GM18870 (cell line): Measurements from ENCODE around the gene KRTCAP3.

Source experiments
- ATAC-seq: cut with Tn5 transposase; IDR thresholded peaks from one replicate; pipeline ENCODE4 v1.9.1; 2021; ENCODE audit warnings: moderate library complexity; ENCODE audit not compliant: unreplicated experiment

Gene KRTCAP3

DNA sequence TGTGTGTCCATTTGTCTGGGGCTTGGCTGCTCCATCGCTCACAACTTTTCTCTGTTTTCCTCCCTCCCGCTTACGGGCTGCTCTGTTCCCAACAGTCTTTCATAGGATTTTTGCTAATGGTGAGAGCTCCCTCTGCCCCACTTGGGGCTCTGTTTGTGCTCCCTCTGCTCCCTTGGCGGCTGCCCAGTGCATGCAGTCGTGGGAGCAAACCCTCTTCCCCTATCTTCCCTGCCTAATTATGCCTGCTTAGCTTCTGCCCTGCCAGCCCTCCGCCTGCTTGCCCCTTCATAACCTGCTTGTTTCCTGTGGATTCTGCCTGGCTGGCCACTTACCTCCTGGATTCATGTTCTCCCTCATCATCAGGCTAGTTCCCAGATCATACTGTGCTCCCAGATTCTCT is 6.6 kb upstream of the KRTCAP3 start:
- ATAC-seq, result no peak

DNA sequence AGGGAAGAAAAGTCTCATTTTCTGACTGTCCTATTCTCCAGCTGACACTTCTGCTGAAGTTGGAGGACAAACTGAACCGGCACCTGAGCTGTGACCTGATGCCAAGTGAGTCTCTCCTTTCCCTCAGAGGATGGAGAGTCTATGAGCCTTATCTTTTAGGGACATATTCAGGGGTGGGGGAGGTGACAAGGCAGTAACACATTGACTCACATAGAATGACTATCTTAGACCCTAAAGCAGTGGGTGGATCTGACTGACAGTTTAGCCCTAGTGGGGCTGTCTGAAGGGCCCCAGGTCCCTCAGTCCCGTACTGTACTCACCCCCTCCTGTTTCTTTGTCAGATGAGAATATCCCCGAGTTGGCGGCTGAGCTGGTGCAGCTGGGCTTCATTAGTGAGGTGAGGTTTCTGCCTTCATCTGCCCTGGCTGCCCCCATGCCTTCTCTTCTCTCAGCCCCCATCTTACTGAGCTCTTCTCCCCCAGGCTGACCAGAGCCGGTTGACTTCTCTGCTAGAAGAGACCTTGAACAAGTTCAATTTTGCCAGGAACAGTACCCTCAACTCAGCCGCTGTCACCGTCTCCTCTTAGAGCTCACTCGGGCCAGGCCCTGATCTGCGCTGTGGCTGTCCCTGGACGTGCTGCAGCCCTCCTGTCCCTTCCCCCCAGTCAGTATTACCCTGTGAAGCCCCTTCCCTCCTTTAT is 805 bp upstream of the KRTCAP3 start:
- ATAC-seq, result no peak

DNA sequence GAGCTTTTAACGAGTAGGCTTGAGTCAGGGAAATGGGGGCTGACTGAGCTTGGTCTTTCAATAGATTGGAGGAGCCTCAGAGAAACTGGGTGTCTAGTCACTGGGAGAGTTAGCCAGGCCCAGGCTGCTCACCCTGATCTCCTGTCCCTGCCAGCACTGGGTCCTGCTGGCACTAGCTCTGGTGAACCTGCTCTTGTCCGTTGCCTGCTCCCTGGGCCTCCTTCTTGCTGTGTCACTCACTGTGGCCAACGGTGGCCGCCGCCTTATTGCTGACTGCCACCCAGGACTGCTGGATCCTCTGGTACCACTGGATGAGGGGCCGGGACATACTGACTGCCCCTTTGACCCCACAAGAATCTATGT is 720 bp downstream of the KRTCAP3 start:
- ATAC-seq, result no peak

DNA sequence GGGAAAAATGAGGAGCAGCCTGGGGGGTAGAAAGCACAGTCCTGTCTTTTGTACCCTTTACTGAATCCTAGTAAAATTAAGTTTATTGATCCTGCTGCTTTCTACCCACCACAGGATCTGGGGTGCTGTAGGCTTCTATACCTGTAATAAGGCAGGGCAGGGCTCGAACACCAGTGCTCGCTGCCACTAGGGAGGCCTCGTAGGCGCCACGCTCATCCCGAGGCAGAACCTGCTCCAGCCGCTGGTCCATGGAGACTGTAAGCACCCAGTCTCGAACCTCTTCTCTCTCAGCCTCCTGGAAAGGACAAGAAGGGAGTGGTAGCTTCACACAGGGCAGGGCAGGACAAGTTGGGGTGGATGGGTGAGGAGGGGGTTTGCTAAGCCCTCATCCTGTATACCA is 3.0 kb downstream of the KRTCAP3 start:
- ATAC-seq, result no peak

DNA sequence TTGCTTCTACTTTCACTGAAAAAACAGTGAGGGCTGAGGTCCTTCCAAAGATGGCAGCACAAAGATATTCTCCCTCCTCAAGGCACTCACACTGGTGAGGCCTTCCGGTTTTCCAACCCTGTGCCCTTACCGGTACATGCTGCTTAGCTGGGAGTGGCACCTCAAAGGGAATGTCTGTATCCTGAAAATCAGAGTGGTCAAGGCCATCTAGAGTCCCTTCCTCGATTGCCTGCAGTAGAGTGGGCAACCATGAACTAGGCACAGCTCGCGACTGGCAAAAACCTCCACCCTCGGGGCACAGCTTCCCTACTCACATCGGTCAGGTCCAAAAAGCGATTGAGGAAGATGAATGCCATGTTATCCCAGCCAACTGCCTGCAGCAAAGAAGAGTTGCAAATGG is 3.4 kb downstream of the KRTCAP3 start:
- ATAC-seq, result no peak

DNA sequence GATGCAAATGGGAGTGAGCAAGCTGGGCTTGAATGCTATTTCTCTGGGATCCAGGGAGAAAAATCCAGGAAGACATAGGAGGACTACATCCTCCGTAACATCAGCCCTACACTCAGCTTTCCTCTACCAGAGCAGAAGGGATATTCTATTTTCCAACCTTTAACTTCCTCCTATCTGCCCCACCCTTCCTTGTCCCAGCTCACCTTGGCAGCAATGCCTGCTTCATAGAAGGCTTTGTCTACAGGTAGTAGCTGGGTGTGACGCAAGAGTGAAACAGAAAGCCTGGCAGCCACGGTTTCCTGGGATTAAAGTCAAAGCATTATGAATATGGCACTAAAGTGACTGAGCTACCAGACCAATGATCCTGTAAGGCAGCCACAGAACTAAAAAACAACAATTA is 3.9 kb downstream of the KRTCAP3 start:
- ATAC-seq, result no peak

DNA sequence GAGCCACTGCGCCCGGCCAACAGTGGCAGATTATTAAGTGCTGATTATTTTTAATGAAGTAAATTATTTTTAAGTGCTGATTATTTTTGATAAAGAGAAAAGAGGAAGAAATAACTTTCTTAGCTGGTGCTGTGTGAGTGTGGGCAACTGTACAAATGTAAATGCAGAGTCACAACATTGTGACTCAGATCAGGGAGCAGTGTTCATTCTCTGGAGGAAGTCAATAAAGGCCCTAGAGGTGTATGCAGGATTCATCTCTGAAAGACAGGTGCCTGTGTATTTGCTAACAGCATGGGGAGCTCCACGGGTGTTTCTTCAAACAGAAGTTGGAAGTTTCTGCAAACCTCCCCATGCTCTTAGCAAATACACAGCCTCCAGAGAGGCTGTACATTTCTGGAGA is 6.2 kb downstream of the KRTCAP3 start:
- no peak for ATAC-seq

DNA sequence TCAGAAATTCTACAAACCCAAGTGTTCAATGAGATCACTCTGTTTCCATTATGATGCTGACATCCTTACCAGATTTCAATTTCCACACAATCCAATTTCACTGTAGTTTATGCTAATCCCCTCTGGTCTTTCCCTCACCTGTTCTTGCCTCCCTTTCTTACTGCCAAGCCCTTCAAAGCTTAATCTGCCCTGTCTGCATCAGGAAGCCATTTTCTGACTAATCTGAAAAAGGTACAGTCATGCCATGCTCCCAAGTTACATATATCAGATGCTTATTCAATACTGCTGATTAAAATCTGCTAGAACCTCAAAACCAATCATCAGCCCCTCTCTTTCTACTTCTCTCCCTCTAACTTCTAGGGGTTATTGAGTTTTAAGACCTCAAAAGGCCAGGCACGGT is 8.9 kb downstream of the KRTCAP3 start:
- no peak for ATAC-seq

DNA sequence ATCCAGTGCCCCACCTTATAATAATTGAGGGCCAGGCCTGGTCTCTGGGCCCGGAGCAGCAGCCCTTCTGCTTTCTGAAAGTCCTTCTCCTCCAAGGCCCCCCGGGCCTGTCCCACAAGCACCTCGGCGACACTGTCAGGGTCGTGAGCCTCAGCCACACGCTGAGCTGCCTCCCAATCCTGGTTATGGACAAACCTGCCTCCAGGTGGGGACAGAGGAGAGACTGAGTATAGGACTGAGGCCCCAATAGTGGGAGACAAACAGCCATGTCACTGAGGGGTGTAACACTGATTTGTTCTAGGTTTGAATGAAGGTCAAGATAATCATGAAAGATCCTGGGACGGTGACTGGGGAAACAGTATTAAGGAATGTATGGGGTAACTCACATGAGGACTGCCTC is 11.8 kb downstream of the KRTCAP3 start:
- no peak for ATAC-seq

DNA sequence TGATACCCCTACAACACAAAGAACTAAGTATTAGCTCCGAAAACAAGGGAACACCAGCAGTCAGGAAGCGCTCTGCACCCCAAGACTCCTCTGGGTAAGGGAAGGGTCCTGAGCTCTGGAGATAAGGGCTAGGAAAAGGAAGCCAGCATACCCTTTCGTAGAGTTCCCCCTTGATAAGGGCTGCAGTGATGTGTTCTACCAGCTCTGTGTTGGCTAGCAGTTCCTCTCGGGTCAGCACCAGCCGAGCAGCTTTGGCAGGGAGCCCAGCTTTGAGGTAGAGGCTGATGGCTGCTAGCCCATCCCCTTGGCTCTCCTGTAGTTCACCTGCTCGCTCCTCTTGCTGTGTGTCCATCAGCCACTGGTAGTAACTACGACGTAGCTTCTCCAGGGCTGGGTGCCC is 18.9 kb downstream of the KRTCAP3 start:
- ATAC-seq, result no peak

DNA sequence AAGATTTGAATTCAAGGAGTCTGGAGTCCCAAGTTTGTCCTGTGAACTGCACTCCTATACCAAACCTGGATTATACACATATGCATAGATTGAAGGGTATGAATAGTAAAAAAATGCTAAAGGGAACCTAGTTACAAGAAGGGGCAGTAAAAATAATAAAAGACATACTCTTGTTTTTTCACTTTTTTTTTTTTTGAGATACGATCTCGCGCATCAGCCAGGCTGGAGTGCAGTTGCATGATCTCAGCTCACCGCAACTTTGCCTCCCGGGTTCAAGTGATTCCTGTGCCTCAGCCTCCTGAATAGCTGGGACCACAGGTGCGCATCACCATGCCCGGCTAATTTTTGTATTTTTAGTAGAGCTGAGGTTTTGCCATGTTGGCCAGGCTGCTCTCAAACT is 22.3 kb downstream of the KRTCAP3 start:
- ATAC-seq, result no peak

DNA sequence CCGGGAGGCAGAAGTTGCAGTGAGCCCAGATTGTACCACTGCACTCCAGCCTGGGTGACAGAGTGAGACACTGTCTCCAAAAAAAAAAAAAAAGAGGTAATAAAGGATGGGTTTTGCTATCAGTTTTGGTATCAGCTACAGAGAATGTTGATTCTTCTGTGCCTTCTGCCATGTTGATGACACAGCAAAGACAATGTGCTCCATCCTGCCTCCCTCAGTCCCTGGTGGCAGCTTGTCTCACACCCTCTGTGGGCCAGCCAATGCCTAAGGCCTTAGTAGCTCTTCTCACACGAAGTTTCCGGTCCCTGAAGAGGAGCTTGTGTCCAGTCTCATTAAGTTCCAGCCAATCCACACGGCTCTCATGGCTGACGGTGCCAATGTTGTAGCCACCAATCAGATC is 29.8 kb downstream of the KRTCAP3 start:
- ATAC-seq, result no peak

DNA sequence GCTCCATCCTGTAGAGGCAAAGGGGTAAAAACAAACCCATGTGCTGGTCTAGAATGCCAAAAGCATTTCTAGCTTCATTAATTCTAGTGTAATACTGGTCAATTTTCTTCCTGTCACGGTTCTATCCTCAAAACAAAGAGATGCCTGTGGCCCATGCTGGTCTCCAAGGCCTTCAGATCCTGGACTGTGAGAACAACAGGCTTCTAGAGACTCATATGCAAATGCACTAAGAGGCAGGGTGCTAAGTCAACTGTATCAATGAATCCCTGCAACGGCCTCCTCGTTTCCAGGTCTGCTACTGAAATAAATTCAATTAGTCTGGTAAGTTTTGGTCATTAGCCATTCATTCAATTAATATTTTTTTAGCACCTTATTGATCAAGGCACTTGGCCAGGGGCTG is 43.3 kb downstream of the KRTCAP3 start:
- ATAC-seq, result no peak

DNA sequence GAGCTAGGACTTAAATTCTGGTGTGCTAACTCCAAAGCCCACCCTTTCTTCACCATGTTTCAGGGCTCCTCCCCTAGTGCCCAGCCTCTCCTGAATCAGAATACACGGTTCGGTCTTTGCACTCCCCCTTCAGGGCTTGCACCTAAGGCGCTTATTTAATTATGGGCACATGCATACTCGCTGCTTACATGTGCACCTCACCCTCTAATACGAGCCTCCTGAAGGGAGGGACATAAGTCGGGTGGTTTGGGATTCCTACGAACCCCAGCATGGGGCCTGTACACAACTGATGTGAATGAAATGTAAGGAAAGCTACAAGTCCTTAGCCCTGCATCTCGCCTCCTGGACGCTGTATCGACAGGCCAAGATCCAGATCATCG is 46.9 kb downstream of the KRTCAP3 start:
- ATAC-seq, result peak; percentile 10

DNA sequence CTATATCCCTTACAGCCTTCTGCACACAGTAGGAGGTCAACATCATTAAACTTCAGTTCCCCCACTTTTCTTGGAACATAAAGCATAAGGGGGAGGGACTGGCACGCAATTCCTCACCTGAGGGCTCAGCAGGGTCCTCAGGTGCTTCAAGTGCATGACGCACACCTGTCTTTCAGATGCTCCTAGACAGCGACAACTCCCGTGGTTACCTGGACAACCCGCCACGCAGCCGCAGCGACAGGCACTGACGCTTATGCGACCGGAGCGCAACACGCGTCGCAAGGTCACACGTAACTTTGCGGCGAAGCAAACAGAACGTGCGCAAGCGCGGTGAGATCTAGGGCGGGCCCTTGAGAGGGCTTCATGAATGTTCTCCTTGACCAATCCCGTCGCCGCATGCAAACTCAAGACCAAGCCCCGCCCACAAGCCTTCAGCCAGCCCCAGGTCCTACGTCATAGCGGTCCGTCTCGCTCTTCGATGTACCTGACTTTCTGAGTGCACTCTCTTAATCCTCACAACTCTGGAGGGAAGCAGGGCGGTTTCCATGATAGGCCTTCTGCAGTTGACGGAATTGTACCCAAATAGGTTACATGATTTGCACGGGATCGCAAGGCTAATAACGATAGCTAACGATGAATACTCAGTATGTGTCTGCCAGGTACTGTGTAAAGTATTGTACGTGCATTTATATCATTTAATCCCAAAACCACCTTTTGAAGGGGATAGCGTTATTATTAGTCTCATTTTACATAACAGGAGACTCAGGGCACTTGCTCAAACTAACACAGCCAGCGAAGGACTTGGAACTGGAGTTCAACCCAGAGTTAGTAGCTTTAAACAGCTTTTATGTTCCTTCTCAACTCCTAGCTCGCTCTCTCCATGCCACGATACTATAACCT is 47.6 kb downstream of the KRTCAP3 start, which contains the start of gene IFT172:
Gene IFT172 (minus strand): TSS at position 246 of the 900 bp plus-strand sequence. CDS start 90 bp downstream, at position 156.
- peak; percentile 92 for ATAC-seq

DNA sequence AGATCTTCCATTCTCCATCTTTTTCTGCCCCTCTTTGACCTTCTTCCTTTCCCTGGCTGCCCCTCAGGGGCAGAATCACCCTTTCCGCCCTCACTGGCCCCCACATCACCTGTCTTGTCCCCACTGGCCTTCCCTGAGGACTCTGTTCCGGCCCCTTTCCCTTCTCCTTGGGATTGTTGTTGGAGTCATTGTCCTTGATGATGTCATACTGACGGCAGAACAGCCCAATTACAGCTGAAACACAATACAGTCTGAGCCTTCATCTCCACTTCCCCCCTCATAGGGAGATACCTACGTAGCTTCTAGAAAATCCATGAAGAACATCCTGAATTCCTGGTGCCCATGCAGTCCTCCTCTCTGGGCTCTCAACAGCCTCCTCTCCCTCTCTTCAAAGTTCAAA is 50.4 kb downstream of the KRTCAP3 start:
- no peak for ATAC-seq

DNA sequence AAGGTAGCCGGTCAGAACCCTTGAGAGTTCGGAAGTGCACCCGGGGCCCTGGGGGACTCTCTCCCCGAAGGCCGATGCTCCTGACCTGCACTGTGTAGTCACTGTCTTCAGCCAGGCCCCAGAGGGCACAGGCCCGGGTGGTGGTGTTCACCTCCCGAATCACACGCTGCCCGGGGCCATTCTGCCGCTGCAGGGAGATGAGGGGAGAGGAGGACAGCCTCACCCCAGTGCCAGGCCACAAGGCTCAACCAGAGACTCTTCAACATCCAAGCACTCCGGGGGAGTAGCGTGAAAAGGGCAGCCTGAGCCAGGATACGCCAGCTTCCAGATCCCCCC is 51.7 kb downstream of the KRTCAP3 start:
- ATAC-seq, result no peak
